ENCODE measurements around the gene IRAK1.

Gene IRAK1

DNA sequence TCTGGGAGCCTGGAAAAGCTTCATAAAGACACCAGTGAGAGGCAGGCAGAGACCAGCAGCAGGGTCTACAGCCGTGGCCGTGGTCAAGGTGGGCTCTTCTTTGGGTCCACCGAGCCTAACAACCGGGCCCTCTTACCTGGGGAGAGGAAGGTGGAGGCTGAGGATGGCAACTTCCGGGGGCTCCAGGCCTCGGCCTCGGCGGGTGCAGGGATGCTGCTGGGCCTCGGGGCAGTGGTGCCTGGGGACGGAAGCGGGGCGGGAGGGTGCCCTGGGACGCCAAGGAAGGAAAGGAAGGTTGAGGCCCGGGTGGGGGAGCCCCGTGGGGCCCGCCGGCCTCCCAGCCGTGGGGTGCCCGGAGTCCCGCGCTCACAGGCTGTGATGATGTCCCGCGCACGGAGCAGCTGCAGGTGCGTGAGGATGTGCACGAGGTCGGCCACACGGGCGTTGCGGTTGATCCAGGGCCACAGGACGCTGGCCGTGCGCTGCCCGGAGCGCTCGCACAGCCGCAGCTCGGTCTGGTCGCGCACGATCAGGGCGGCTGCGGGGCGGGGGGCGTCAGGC lies 561 bp downstream of the IRAK1 start:
- DNase-seq (ENCODE audit: low read depth): no peak

DNA sequence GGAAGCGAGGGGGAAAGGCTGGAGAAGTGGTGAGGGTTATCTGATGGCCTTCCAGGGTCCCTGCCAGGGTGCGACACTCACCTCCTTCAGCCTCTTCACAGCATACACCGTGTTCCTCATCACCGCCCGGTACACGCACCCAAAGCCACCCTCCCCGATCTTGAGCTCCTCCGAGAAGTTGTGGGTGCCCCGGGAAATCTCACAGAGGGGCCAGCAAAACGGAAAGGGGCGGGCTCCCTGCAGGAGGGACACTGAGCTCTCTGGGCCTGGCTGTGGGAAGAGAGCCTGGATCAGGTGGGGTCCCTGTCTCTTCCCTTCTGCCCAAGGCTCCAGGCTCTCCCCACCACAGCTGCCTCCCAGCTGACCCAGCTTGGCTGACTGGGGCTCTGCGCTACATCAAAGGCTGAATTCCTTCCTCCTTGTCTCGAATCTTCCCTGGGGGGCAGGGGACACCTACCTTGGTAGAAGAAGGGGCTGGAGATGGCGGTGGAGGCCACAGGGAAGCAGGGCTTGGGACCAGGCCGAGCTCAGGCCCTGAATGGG lies 1.1 kb downstream of the IRAK1 start:
- DNase-seq (ENCODE audit: low read depth): no peak

GRCh38 chrX:154017766-154018517 lies 1.8 kb downstream of the IRAK1 start:
- DNase-seq (ENCODE audit: low read depth): no peak

DNA sequence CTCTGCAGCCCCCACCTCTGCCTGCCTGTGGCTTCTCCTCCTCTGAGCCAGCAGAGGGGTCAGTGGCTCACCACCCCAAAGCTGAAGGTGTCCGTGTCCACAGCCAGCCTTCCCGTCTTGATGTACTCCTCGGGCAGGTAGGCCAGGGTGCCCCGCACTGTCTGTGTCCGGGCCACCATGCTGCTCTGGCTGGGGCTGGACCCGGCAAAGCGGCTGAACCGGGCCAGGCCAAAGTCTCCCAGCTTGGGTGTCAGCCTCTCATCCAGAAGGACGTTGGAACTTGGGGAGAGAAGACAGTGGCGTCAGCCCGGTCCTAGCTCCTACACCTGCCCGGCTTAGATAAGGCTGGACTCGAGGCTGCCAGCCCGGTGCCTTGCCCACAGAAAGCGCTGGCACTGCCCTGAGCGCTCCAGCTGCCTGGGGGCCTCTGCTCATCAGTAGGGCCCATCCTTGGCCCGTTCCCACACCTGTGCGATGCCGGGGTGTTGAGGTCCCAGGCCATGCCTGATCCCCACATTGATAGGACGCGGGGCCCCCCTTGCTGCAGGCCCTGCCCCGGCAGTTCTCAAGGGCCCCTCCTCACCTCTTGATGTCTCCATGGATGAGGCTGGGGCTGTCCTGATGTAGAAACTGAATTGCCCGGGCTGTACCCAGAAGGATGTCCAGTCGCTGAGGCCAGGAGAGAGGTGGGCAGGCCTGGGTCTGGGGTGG lies 3.2 kb downstream of the IRAK1 start:
- DNase-seq (ENCODE audit: low read depth): no peak

GRCh38 chrX:154015581-154016264 lies 4.0 kb downstream of the IRAK1 start:
- DNase-seq (ENCODE audit: low read depth): no peak

GRCh38 chrX:154014429-154015380 lies 5.0 kb downstream of the IRAK1 start:
- DNase-seq (ENCODE audit: low read depth): no peak

GRCh38 chrX:154013614-154014360 lies 5.9 kb downstream of the IRAK1 start:
- DNase-seq (ENCODE audit: low read depth): no peak

GRCh38 chrX:154013001-154013421 lies 6.7 kb downstream of the IRAK1 start:
- no peak for DNase-seq (ENCODE audit: low read depth)

DNA sequence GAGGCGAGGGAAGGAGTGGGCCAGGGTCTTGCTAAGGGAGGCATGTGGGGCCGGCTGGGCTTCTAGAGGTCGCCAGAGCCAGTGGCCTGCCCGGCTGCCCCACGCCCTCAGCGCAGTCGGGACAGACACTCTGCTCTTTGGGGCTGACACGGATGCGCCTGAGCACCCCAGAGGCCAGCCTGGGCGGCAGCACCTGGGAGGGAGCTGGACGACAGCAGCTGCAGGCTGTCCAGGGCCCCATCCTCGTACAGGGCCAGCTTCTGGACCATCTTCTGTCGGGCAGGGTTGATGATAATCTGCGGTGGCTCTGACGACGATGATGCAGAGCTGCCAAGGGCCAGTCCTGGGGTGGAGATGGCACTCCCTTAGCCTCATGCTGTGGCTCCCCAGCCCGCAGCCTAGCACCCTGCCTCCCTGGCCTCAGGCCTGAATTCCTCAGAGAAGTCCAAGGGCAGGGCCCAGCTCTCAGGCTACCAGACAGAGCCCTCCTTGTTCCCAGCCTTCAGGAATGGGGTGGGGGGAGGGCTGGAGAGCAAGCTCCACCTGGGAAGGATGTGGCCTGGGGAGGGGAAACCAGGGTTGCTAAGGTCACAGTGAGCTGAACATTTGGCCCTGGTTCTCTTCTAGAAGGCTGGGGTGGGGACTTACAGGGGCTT lies 7.2 kb downstream of the IRAK1 start:
- DNase-seq (ENCODE audit: low read depth): no peak

DNA sequence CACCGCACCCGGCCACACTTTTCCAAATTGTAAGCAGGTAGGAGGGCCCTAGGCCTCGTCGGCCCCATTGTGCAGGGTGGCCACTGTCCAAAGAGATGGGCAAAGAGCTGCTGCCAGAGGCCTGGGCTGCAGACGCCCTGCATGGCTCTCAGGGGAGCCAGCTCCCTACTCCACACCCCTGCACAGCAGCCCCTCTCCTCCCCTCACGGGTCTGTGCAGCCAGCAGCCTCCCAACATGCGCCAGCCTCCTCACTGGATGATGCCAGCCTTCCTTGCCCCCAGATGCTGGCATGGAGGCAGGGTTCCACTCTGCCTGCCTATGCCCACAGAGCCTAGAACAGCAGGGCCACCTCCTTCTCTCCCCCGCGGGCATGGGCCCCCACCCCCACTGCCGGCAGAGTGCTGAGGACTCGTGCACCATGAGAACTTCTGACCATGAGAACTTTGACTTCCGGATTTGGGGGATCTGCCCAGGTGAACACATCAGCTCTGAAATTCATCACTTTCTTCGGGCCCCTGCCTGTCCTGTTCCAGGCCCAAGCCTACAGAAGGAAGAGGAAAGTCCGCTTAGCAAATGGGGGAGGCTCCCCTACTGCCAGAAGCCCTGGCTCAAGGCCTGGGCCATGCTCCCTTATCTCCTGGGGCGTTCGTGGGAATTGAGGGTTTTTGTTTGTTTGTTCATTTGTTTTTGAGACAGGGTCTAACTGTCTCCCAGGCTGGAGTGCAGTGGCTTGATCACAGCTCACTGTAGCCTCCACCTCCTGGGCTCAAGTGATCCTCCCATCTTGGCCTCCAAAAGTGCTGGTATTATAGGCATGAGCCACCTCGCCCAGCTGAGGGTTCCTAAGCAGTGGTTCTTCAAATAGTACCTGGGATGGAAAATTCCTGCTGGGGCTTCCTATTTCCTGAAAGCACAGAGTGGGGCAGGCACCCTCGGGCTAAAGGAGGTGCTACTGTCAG lies 8.0 kb downstream of the IRAK1 start:
- no peak for DNase-seq (ENCODE audit: low read depth)

- DNase-seq (ENCODE audit: low read depth): peak; percentile 83
These were observed 9.2 kb downstream of the IRAK1 start for GRCh38 chrX:154010330-154011087.

DNA sequence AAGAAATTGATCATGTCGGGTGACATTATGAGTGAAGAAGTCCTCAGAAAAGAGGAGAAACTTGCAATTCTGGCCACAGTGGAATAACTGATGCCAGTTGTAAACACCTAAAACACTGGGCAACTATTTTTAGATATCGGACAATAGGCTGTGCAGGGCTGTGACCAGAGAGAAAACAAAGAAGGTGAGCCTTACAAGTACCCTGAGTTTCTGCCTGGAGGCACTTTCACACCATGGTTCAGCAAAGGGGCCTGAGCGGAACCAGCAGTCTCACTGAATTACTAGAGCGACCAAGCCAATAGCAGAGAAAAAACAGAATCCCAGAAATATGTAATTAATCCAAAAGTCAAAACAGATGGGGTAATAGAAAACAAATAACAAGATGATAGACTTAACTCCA lies 11.2 kb downstream of the IRAK1 start:
- no peak for DNase-seq (ENCODE audit: low read depth)

DNA sequence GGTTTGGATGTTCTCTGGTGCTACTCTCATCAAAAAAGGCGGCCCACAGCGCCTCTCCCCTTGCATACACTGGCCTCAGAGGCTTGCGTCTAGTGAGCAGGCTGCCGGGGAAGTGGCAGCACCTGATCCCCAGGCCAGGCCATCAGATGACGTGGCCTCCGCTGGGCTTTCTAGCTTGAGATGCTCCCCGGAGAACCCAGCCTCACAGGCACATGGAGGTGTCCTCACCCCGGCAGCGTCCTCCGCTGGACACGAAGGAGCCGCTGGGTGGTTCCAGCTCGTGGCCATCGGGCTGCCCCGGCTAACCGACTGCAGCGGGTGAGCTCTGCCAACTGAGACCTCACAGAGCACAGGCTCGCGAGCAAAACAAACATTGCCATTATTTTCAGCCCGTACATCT lies 12.8 kb downstream of the IRAK1 start:
- DNase-seq (ENCODE audit: low read depth): no peak

- DNase-seq (ENCODE audit: low read depth): no peak
These were observed 15.4 kb downstream of the IRAK1 start for GRCh38 chrX:154004315-154004714.

DNA sequence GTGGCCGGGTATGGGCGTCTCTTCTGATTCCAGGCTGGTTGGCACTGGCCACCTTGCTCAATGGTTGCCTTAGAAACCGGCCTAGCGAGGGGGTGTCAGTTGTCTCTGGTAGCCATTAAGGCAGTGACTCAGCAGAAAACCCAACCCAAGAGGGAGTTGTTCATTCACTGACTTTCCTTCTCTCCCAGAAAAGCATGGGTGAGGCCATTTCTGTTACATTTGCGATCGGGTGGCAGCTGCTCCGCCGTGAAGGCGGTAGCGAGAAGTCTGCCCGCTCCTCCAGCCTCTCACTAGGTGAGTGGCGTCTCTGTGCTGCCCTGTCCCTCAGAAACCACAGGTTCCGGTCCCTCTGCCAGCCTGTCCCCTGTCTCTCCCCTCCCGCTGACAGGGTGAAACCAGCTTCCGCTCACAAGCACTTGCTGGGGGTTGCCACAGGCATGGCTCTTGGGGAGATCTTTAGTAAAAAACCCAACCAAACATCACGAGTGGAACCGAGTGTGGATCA lies 17.4 kb downstream of the IRAK1 start:
- DNase-seq (ENCODE audit: low read depth): peak; percentile 55

DNA sequence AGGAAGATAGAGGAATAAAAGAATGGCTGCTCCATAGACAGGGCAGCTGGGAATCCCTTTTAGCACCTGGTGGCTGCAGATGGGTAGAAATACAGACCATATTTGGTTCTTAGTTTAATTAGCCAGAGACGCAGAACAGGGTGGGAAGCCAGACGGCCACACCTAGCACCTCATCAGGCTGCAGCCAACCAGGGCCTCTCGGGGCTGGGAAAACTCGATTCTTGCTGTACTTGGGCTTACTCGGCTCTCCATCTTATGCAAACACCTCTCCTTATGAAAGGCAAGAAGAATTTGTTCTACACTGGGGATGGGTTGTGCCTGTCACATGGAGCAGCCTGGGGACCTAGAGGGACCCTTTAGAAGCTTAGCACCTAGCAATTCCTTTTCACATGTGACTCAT lies 19.7 kb downstream of the IRAK1 start:
- DNase-seq (ENCODE audit: low read depth): no peak

- no peak for DNase-seq (ENCODE audit: low read depth)
These were observed 20.2 kb downstream of the IRAK1 start for GRCh38 chrX:153999359-154000037.
